ENCODE results near the gene KCNIP1.

- no peak for TF ChIP-seq POLR2A (IDR thresholded peaks at IDR 0.05)
- TF ChIP-seq CTCF (IDR thresholded peaks at IDR 0.05), result no peak
Measured at GRCh38 chr5:170501931-170502330, 1.9 kb upstream of the KCNIP1 start.

Measured in body of pancreas (tissue), 4 donors.